Mesenteric fat pad (tissue), 1 donor: ENCODE measurements around the gene RNF225. TPM values are rescaled to one million over a fixed set of nuclear protein-coding genes. Genes with fewer than 3 reads are reported as not detected.
"Not testable (repeated sequence)": the region's sequence is repeated elsewhere in the genome, so short reads cannot be mapped to it uniquely, and the experiment has no call there.

Source experiments
- DNase-seq: peaks from one replicate; pipeline ENCODE4 v3.0.0-alpha.2; 2020; ENCODE audit warnings: low spot score
- long read RNA-seq: library from polyadenylated mRNA; unstranded; transcript quantifications from one replicate; pipeline ENCODE4 v2.0.0, GENCODE V29; 2020
- total RNA-seq: library from RNA; stranded (reverse); fragmentation: NEBNext Ultra II Directional; extraction: Animal tissue kit (Norgen Biotek cat#: 25700); gene quantifications from one replicate; pipeline ENCODE4 v1.2.1, GENCODE V29; 2021
- donor health status: DM: yes; HTN: yes; CAD: no.

The RNF225 gene
- not detected for total RNA-seq
- long read RNA-seq: 0 reads

DNA sequence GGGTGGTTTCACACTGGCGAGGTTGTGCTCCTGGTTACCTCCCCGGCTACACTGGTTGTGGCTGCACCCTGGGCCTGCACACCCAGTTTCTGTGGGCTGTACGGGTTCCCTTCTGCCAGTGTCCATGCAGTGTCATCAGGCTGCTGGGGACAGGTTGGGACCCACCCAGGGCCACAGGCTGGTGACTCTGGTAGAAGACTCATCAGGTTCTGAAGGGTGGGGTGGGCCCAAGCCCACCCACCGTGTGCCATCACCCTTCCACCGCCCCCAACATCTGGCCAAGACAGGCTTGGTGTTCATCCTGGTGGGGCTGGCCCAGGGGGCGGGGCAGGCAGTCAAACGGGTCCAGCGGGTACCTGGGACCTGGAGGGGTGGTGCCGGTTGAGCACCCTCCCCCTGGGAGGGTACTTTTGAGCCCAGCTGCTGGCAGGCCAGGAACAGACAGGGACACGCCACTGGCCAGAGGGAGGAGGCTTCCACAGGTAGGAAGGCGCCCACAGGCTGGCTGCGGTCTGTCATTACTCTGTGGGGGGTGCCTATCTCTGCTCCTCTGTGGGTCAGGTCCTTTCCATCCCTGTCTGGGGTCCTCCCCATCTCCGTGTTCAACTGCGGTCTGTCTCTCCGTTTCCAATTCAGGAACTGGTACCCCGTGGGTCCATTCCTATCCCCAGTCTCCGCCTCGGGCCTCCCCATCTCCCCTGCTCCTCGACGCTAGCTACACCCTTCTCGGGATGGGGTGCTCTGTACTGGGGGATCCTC, at the start of gene RNF225:
RNF225 (plus strand) TSS at position 437 of the 759 bp plus-strand sequence. CDS start 434 bp downstream, outside the sequence.
- DNase-seq: no peak

DNA sequence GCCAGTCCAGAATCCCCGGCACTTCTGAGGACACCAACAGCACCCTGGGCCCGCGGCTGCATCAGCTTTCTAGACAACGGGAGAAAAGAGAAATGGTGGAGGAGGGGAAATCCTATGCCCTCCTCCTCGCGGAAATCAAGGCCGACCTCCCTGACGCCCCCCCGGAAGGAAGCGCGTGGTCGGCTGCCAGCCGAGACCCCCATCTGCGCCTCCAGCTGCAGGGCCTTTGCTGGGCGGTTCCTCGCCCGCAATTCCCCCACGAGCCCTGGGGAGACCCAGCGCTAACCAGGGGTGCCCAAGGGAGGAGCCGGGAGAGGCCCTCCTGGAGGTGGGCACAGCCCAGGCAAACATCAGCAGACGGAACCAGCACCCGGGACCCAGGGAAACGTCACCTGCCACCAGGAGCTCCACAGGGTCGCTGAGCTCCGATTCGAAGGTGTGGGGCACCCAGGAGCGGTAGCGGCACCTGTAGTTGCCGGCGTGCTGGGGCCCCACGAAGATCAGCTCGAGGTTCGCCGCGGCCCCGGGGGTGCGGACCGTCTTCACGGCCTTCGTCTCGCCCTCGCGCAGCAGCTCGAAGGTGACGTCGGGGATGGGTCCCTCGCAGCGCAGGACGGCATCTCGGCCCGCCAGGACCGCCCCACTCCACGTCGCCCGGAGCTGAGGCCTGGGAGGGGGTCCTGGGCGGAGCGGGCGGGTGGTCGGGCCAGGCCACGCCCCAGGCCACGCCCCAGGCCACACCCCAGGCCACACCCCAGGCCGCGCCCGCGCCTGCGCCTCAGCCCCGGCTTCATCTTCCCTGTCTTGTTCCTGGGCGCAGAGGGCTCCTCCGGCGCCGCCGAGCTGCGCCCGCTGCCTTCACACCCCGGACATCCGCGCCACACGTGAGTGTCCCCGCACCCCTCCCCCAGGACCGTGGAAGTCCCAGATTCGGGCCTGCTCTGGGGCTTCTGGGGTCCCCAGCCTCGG, 48.2 kb upstream of the RNF225 start:
- no peak for DNase-seq

DNA sequence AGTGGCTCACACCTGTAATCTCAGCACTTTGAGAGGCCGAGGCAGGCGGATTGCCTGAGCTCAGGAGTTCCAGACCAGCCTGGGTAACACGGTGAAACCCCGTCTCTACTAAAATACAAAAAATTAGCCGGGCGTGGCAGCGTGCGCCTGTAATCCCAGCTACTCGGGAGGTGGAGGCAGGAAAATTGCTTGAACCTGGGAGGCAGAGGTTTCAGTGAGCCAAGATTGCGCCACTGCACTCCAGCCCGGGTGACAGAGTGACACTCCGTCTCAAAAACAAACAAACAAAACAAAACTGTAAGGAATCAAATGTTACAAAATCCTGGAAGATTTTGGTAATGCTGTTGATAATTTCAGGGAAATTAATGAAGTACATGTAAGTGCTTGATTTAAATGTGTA, 47.4 kb upstream of the RNF225 start:
- not testable (repeated sequence) for DNase-seq

DNA sequence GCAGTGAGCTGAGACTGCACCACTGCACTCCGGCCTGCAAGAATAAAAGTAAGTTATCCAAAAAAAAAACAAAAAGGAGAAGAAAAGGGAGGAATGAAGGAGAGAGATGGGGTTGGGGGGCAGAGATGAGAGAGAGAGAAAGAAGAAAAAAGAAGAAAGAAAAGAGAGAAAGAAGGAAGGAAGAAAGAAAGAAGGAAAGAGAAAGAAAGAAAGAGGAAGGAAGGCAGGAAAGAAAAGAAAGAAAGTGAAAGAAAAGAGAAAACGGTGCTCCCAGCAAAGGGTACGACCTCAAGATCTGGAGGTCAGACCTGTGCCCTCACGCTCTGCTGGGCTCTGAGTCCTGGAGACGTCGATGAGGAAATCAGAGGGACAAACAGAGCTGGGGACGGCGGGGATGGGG, 45.9 kb upstream of the RNF225 start:
- no peak for DNase-seq

DNA sequence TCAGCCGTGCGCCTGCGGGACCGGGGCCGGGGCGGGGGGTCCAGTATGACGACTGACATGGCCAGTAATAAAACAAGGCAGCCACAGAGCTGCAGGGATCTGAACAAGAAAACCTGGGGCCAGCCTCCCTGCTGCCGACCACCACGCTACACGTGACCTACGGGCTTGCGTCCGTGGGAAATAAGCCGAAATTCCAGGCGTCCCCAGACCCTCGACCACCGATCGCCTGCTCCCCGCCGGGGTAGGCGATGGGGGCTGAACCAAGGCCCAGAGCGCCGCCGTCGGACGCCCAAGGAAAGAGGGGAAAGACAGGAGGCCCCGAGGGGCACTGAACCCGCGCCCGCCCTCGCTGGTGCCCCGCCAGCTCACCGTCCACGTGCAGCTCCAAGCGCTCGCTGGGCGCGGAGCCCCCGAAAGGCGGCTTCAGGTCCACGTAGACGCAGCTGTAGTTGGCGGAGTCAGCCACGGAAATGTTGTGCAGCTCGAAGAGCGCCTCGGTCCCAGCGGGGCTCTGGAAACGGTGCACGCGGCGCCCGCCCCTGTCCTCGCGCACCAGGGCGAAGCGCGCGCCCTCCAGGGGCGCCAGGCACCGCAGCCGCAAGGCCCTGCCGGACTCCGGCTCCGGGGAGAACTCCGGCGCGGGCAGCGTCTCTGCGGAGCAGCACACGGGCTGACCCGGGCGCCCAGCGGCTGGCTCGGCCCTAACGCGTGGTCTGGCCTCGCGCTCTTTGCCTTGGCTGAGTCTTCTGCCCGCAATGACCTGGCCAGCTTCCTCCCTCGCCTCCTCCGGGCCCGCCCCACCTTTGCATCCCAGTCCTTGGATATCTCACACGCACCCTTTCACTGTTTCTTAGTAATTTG, 45.2 kb upstream of the RNF225 start:
- DNase-seq: no peak

DNA sequence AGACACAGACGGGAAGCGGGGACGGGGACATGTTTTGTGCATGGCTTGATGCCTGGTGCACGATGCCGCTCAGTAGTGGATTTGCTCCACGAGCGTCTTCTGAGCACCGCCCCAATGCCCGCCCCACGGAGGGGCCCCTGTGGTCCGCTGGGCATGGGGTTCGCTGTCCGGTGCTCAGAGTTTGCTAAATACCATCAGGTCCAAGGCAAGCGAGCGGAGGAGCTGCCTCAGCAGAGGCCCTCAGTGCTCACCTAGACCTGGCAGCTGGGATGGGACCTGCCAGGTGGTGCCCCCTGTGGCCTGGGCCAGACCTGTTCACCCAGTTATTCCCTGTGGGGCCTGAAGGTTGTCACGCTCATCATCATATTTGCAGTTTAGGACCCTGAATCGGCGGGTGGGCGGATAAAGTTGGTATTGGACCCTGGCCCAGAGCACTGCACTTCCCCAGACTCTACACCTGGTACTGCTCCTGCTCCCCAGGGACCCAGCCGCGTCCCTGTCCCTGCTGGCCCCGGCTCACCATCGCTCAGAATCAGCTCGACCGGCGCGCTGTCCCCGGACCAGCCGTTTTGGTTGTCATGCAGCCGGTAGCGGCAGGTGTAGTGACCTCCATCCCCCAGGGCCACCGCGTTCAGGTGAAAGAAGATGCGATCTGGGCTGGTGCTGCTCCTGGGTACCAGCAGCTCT, 44.4 kb upstream of the RNF225 start:
- DNase-seq: no peak

DNA sequence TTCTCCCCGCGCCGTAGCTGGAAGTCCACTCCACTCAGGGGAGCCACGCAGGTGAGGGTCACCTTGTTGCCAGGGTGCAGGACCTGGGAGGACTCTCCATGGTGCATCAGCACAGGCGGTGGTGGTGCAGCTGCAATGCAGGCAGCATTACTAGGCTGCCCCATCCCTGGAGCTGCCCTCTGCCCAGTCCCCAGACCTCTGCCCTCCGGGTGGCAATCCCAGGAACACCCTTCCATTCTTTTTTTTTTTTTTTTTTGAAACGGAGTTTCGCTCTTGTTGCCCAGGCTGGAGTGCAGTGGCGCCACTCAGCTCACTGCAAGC, 43.9 kb upstream of the RNF225 start:
- DNase-seq: no peak

DNA sequence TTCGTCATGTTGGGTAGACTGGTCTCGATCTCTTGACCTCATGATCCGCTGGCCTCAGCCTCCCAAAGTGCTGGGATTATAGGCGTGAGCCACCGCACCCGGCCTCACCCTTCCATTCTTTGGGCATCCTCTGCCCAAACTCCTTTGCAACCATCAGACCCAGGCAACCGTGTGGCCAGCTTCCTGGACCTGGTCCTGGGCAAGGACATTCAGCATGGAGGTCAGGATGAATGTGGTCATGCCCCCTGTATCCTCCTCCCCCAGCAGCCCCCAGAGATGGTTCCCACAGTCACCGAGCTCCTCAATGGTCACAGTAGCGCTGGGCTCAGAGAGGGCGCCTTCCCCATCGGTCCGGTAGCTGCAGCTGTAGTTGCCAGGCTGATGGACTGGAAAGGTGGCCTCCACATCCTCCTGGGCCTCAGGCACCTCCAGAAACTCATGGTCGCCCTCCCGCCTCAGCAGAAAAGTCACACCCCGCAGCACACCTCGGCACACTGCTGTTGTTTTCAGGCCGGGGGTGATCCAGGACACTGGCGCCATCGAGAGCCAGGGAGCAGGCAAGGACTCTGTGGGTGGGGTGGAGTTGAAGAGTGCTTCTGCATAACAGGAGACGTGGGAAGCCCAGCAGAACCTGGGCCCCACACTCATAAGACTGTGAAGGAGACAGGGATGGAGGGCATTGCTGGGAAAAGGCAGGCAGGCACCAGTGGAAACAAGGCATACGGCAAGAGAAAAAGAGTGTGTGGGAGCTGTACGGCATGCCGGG, 43.3 kb upstream of the RNF225 start:
- DNase-seq: no peak

DNA sequence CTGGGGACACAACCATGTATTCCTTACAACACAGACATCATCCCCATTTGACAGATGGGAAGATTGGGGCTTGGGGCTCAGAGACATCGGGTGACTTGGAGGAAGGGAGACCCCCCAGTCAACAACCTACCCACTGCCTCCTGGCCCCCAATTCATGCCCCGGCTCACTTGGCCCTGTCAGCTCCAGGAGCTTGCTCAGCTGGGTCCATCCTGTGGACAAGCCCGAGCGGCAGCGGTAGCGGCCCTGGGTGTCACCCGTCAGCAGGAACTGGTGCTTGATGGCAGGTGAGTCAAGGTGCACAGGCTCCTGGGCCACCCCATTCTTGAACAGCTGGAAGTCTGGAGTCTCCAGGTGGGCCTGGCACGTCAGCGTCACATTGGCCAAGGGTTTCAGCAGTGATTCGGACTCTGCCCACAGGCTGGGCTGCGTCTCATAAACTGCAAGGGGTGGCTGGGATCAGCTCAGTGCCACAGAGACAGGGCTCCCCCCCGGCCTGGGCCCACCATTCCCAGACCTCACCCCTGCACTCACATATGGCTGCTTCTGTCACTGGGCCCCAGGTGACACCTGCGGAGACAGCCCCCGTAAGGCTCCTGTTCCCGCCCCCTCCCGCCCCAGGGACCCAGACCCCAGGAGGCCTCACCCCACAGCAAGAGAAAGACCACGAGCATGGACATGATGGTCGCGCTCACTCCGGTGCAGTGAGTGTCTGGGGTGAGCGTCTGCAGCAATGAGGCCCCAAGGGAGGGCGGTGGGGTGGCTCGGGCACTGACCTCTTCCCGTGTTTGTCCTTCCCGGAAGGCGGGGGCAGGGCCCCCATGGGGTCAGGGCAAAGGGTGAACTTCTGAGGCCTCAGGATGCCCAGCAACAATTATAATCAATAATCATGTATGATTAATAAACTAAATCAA, 42.4 kb upstream of the RNF225 start, which contains the start of gene A1BG:
A1BG (minus strand) TSS at position 733 of the 912 bp plus-strand sequence; CDS start at position 678, 55 bp downstream.
- DNase-seq: no peak

DNA sequence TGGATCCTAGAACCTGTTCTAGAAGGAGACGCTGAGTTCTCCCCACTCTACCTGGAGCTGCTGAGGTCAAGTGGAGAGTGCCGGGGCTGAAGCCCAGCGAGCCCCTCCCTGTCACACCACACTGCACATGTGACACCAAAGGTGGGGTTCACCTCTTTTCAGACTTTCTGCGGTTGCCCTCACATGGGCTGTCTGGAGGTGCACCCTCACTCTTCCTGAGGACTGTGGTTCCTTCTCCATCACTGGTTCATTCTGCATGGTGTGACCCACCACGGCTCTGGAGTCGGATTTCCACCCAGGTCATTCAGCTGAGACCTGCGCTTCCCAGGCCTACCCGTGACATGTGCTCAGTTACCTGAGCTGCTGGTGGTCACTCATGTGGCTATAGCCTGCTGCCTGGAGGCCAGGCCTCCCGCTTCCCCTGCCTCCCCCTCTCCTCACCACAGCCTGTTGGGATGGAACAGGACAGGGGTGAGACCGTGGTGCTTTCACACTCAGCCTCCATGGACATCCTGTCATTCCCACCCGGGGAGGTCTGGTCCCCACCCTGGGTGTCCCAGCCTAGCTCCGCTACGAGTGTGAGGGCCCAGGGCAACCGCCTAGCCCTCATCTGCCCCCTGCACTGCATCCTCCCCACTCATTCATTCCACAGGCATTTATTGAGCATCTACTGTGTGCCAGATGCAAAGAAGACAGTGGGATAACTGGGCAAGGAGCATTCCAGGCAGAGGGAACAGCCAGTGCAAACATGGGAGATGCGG, 41.6 kb upstream of the RNF225 start:
- DNase-seq: no peak

DNA sequence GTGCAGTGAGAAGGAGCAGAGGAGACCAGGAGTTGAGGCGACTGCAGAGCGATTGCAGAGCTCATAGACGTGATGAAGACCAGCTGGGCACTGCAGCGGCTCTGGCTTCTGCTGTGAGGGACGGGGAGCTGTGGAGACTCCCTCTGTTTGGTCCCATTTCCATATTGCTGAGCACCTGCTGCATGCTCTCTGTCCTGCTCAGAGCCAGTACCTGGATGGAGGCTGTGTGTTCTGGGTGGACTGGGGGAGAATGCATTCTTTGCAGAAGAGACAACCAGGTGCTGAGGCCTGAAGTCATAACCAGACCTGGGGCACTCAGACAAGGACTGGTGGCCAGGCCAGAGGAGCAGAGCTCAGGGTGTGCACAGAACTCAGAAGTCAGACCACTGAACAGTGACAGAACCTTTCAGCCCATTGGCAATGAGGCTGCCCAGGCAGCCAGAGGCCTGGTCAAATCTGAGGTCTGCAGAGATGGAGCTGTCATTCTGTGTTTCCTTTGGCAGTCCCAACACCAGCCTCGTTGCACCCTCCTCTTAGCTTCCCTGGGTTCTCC, 40.9 kb upstream of the RNF225 start:
- no peak for DNase-seq

DNA sequence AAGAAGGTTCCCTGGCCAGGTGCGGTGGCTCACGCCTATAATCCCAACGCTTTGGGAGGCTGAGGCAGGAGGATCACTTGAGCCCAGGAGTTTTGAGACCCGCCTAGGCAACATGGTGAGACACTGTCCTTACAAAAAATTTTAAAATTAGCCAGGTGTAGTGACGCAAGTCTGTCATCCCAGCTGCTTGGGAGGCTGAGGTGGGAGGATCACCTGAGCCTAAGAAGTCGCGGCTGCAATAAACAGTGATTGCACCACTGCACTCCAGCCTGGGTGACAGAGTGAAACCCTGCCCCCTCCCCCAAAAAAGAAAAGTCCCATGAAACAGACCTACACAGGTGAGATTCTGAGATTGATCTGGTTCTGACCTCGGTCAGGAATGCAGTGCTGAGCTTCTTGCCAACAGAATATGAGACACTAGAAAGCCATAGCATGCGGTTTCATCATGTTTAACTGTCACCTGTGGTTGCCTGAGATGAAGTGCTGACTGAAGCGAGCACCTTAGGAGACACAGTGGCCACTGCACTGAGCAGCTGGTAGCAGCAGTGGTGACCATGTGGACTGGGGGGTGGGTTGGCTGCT, 40.1 kb upstream of the RNF225 start:
- DNase-seq: no peak

DNA sequence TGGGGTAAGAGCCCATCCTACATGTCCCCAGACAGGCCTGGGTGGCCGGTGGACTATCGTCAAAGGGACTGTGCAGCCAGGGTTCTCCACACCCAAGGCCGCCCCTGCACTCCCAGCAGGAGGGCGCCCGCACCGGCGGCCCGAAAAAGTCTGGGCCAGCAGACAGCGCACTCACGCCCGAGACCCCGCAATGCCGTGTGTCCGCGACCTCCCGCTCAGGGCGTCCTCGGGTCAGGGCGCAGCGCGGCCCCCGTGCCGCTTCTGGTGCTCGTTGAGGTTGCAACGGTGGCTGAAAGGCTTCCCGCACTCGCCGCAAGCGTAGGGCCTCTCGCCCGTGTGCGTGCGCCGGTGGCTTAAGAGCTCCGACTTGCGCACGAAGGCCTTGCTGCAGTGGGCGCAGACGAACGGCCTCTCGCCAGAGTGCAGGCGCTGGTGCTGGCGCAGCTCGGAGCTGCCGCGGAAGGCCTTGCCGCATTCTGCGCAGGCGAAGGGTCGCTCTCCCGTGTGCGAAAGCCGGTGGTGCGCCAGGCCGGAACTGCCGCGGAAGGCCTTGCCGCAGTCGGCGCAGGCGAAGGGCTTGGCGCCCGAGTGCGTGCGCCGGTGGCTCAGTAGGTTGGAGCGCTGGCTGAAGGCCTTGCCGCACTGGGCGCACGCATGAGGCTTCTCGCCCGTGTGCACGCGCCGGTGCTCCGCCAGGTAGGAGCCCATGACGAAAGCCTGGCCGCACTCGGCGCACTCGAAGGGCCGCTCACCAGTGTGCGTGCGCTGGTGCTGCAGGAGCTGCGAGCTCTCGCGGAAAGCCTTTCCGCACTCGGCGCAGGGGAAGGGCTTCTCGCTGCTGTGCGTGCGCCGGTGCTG, 39.3 kb upstream of the RNF225 start:
- DNase-seq: no peak

DNA sequence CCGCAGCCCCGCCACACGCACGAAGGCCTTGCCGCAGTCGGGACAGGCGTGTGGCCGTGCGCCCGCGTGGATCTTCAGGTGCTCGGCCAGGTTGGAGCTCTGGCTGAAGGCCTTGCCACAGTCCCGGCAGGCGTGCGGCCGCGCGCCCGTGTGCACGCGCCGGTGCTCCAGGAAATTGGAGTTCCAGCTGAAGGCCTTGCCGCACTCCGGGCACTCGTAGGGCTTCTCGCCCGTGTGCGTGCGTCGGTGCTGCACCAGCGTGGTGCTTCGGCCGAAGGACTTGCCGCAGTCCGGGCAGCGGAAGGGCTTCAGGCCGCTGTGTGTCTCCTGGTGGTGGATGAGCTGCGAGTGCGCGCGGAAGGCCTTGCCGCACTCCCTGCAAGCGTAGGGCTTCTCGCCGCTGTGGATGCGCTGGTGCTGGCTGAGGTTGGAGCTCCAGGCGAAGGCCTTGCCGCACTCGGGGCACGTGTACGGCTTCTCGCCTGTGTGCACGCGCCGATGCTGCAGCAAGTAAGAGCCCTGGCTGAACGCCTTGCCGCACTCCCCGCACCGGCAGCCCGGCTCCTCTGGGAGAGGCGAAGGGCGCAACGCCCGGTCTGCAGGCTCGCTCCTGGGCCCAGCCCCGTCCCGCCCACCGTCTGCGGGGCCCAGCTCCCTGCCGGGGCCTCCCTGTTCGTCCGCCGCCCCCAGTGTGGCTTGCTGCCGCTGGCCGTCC, 38.5 kb upstream of the RNF225 start:
- no peak for DNase-seq

DNA sequence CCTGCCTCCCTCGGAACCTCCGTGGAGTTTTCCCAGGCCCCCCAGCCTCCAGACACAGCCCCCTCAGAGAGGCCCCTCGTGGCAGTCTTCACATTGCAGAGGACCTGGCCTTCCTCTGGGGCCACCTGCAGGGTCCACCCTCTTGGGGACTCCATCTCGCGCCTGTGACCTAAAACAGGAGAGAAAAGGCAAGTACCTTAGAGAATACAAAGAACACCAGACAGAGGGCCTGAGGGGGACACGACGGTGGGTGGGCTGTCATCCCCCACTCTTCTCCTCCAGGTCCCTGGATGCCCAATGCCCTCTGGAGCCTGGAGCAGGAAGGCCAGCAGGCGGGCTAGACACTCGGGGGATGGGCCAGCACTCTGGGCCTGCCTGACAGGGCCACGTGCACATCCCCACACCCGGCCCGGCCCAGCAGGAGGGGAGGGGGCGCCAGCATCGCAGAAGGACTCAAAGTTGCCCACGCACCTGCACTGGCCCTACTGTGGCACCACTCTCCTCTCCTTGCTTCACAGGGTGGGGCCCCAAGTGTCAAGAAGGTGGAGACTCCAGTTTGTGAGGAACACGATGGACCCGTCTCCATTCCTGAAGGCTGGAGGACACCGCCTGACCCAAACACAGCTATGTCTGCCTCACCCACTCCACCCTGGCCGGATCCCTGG, 37.8 kb upstream of the RNF225 start:
- no peak for DNase-seq
